Suppressor macrophage treated with lipopolysaccharide for 1 hour (primary cell): ENCODE results near the gene ATG2B.
A peak's percentile ranks its signal among the peaks of the same experiment; 100 is the strongest.

Experiments used
- DNase-seq, 3 donors: peaks; one replicate each; pipeline ENCODE4 v3.0.0-alpha.2; 2020 to 2022

The ATG2B gene

DNA sequence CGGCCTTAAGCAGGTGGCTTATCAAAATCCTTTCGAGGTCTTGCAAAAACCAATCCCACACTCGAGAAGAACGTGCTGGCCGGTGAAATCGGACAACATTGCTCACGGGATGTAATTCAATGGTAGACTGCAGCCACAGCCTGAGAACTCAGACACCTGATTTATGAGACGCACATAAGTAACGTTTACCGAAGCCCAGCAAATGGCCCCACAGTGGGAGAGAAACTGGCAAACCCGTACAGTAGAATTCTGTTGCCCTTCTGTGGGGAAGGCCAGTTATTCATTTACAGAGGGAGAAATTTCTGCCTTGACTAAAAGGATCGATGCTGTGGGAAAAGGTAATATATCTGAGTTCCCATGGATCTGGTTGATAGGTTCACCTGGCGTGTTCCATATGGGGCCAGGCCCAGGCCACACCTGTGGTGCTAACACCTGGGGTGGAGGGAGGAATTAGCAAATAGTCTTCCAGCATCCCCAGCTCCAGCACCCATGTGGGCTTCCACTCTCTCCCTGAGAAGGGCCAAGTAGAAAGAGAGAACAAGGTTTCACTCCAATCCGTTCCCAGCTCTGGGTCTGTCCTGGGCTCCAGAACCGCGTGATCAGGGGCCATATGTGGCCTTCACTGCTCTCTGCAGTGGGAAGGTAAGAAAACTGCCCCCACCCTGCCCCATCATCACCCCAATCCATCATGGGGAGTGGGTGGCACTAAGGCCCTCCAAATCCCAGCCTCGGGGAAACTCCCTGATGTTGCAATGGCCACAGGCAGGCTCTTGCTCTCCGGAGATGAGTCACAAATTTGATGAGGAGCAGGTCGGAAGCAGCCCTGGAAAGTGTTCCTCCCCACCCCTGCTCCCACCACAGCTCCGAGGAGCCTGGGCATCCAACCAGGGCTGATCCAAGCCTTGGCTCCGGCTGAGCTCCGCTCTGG lies 94.4 kb downstream of the ATG2B start:
- DNase-seq: peak; percentile 16 to 37 (median 33)

DNA sequence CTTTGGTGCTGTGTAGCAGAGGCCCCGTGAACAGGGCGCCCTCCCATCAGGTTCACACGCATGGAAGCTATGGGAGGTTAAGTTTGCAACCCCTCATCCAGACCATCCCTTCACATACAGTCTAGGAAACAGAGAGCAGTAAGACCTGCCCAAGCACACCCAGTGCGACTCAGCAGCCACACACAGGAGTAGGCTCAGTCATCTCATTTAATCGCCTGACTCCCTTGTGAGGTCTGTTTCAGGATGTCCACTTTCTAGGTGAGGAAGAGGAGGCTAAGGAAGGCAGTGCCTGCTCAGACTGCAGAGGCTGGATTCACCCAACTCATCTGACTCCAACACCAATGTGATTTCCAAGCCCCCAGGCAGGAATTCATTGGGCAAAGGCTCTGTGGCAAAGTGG lies 95.2 kb downstream of the ATG2B start:
- DNase-seq: no peak

DNA sequence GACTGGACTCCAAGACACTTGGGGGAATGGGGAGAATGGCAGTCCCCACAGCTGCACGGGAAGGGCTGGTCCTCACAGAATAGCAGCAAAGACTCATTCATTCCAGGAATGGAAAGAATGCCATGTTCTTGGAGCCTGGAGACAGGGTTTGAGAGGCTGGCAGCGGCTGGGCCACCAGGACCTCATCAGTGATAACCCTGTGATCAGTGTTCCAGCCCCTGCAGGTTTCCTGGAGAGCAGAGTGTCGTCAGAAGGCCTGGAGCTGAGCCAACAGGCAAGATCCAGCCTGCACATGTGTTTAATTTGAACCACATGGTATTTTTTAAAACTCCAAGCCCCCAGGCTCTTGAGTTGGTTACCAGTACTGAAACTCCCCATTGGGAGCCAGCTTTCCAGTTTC lies 95.8 kb downstream of the ATG2B start:
- no peak for DNase-seq

DNA sequence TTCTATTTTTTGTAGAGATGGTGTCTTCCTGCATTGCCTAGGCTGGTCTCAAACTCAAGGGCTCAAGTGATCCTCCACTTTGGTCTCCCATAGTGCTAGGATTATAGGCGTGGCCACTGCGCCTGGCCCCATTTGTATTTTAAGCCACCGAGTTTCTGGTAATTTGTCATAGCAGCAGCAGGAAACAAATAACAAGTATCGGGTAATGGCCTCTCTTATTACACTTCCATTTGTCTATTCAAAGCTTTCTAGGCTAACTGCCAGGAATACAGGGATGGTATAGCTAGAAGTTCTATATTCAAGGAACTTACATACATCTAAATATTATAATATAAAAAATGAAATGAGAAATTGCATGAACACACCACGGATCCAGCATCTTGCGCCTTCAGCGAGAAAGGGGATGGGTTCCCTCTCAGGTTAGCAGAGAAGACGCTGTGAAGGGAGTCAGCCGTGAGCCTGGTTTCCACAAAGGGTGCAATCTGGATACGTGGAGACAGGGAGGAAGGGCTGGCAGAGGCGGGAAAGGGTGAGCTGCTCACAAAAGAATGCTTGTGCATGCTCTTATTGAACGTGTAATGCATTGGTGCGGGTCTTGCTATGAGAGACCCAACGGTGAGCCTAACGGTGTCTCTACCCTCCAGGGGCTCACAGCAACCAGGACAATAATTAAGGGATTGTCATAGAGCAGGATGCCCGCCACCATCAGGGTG lies 97.6 kb downstream of the ATG2B start:
- DNase-seq: no peak

DNA sequence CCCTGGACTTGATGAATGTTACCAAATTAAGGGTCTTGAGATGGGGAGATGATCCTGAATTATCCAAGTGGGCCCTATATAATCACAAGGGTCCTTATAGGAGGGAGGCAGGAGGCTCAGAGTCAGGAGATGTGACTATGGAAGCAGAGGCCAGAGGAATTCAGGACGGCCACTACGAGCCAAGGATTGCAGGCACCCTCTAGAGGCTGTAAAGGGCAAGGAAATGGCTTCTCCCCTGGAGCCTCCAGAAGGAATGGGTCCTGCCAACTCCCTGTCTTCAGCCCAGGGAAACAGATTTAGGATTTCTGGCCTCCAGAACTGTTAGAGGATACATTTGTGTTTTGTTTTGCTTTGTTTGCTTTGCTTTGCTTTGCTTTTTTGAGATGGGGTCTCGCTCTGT lies 98.3 kb downstream of the ATG2B start:
- DNase-seq: no peak

DNA sequence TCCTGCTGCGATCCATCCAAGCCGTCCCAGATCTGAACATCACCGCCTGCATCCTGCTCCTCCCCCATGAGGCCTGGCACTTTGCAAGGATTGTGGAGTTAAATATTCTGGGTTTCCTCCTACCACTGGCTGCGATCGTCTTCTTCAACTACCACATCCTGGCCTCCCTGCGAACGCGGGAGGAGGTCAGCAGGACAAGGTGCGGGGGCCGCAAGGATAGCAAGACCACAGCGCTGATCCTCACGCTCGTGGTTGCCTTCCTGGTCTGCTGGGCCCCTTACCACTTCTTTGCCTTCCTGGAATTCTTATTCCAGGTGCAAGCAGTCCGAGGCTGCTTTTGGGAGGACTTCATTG lies 99.0 kb downstream of the ATG2B start:
- DNase-seq: no peak

DNA sequence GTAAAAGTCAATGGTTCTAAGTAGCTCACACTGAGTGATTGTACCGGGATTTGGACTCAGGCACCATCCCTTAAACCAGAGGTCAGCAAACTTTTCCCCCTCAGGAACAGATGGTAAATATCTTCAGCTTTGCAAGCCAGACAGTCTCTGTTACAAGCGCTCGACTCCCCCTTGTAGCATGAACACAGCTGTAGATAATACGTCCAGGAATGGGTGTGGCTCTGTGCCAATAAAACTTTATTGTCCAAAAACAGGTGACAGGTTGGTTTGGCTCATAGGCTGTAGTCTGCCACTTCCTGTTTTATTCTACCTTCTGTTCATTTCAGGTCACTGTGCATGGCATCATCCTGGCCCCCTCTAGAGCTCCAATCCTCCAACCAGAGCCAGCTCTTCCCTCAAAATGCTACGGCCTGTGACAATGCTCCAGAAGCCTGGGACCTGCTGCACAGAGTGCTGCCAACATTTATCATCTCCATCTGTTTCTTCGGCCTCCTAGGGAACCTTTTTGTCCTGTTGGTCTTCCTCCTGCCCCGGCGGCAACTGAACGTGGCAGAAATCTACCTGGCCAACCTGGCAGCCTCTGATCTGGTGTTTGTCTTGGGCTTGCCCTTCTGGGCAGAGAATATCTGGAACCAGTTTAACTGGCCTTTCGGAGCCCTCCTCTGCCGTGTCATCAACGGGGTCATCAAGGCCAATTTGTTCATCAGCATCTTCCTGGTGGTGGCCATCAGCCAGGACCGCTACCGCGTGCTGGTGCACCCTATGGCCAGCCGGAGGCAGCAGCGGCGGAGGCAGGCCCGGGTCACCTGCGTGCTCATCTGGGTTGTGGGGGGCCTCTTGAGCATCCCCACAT lies 99.6 kb downstream of the ATG2B start:
- no peak for DNase-seq

DNA sequence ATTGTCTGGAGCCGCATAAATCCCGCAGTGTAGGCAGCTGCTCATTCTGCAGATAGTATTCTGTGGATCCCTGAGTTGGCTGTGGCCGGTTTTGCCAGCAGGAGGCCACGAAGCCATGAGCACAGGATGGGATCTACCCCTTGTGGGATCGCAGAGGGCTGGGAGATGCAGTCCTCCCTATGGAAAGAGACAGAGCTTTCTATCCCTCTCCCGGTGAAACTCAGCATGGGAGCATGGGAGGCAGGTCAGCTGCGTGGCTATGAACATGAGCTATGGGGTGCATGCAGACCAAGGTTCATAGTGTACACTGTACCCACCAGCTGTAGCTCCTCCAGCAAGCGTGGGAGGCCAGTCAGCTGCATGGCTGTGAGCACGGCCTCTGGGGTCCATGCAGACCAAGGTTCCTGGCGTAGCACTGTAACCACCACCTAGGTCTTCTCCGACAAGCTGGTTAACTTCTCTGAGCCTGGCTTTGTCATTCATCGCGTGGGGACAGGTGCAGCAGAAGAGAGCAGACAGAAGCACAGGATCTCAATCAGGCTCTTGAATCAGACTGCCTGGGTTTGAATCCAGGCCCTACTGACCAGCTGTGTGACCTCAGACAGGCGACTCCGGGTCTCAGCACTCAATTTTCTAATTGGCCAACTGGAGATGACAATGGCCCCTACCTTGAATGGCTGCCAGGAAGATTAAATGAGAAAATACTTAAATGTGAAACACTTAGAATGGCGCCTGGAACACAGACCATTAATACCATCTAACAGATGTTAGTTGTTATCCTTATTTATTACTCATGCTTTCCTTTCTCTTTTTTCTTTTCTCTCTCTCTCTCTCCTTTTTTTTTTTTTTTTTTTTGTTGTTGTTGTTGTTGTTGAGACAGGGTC lies 101.1 kb downstream of the ATG2B start:
- DNase-seq: no peak

DNA sequence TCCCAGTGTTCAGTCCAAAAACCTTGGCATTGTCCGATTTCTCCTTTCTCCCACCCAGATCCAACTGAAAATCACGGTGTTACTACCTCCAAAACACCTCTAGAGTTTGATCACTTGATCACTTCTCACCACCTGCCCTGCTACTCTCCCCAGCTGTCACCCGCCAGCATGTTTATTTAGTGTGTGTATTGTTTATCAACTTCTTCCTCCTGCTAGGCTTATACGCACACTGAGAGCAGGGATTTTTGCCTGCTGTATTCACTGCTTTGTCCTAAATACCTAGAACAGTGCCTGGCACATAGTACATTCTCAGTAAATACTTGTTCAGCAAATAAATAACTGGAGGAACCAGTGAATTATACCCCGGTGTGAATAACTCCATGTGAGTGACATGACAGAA lies 102.1 kb downstream of the ATG2B start:
- no peak for DNase-seq

DNA sequence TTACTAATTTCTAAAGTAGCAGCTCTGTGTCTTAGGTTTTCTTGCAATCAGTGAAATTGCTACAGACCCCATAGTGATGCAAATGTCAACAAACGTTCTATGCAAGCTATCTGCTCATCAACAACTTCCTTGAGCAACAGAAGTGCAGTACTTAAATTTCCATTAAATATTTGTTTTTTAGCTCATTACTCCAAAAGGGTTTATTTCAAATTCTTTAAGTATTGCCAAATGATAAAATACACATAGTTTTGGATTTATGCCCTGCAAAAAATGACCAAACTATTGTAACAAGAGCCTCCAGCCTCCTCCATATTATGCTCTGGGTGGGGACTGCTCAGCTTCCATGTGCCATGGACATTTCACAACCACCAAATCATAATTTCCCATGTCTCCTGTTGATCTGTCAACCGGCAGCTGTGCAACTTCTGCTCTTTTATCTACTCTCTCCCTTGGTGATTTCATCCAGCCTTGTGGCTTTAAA lies 102.8 kb downstream of the ATG2B start:
- no peak for DNase-seq

DNA sequence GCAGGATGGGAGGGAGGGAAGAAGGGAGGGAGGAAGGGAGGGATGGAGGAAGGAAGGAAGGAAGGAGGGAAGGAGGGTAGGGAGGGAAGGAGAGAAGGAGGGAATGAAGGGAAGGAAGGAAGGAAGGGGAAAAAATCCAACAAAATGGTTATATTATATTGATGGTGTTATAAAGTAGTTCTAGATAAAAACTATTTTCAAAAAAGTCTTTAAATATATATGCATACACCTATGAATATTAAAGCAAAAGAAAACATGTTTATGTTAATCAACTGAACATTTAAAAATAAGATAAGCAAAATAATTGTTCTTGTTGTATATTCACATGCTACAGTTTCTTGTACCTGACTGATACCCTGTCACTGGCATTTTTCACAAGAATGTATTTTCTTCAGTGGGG lies 105.2 kb downstream of the ATG2B start:
- DNase-seq: no peak

DNA sequence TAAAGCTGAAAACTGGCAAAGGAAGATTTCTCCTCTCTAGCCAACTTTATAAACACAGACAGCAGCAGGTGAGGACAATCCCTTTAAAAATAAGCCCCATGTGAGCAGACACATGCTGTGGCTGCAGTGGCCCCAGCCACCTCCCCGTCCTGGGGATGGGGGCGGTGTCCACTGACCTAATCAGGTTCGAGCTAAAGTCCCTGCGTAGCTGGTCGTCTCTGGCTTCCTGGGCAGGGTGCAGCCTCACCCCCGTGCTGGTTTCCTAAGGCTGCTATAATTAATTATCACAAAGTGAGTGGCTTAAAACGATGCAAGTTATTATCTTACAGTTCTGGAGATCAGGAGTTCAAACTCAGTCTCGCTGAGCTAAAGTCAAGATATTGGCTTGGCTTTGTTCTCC lies 106.1 kb downstream of the ATG2B start:
- no peak for DNase-seq

DNA sequence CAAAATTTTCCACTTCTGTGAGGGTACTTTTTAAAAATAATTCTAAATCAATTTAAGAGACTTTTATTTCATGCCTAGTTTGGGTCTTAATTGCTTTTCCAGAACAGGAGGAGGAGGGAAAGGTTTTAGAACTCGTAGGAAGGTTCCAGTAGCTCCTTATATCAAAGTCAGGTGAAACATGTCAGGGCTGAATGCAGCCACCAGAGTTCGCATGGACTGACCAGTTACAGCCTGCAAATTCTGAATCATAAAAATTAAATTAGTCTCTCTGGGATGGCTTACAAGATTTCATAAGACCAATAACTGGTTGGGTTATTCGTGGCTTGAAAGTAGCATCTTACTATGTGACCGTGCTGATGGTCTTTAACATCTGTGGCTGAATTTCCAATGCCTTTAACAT lies 106.7 kb downstream of the ATG2B start:
- DNase-seq: no peak

DNA sequence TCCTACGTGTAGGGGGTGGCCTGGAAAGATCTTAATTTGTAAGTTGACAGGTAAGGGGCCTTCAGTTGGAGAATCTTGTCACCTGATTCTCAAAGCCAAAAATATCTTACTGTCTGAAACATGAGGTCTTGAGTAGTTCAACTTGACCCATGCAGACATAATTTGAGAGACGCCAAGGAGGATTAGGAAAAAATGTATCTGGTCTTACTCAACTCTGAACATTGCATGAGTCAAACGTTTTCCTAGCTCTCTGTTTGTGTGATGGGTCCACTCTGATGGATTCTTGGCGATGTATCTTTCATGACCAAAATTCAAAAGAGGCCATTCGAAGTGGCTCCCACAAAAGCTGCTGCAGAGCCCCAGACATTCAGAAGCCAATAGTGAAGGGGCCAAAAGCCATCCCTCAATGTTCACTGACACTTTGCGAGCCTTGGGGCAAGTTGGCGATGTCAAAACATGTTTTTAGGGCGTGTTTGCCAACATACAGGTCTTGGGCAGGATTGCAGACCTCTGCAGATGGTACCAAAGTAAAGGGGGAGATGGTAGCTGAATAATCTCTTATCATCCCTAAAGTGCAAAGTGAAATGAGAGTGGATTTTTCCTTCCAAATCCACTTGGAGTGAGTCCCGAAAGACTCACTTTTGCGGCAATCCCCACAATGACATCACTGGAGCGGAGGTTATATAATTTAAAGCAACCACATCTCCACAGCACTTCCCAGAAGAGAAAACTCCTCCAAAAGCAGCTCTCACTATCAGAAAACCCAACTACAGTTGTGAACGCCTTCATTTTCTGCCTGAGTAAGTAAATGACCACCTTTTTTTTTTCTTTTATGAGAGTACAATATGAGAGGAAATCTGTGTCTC lies 107.4 kb downstream of the ATG2B start, which contains the start of gene BDKRB1:
BDKRB1 (plus strand) TSS at position 710 of the 866 bp plus-strand sequence. CDS start 7,473 bp downstream, outside the sequence.
- no peak for DNase-seq

DNA sequence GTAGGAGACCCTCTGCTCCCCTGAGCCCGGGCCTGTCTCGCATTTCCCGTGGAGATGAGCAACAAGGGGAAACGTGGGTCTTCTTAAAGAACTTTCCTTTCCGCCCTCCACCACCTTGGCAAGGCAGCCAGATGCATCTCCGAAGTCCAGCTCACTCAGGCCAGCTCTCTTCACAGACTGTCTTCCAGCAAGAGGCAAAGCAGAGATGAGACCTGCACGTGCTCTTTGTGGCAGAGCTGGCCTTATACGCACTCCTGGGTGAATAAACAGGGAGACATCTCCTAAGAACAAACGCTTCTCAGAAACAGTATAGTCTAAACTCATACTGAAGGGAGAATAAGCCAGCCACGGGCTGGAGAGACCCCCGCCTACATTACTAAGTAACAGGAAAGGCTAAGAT lies 108.5 kb downstream of the ATG2B start:
- no peak for DNase-seq

DNA sequence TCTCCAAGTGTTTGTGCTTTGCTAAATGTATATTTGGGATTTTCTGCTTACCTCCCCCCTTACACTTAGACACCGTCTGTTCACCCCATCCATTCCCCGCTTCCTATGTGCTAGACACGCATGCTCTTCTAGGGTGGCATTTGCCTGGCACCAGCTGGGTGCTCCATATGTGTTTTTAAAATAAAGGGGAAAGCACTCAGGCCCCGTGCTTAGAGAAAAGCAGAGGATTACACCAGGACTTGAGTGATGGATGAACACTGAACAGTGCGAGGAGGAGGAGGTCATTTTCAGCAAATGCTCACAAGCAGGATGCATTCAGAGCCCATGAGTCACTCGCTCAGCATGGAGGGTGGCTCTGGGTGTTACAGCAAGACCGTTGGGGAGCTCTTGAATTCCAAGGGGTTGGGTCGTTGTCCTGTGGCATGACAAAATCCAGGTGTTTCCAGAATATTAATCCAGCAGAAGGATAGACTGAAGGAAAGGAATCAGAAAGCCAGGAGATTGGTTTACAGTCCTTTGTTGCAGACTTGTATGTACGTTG lies 110.1 kb downstream of the ATG2B start:
- no peak for DNase-seq

DNA sequence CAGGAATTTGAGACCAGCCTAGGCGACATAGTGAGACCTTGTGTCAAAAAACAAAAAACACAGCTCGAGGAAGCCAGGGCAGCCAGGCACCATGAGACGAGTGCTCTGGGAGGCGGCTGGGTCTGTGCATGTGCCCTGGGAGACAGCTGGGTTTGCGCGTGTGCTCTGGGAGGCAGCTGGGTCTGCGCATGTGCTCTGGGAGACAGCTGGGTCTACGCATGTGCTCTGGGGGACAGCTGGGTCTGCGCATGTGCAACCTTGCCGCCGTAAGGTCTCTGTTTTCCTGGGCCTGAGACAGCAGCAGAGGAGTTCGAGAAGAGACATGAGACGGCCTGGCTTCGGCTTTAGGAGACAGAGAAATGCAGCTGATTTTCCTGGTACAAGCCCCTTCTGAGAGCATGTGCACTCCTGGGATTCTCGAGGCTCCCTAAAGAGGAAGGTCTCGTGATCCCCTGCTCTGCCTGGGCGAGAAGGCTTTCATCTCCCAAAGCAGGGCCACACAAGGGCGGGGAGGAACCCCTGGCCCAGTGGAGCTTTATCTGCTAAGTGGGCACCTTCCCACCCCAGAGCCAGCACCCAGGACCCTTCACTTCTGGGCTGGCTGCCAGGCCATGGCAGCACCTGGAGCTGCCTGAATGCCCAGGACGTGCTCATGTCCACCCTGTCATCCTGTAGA lies 110.7 kb downstream of the ATG2B start:
- DNase-seq: no peak

DNA sequence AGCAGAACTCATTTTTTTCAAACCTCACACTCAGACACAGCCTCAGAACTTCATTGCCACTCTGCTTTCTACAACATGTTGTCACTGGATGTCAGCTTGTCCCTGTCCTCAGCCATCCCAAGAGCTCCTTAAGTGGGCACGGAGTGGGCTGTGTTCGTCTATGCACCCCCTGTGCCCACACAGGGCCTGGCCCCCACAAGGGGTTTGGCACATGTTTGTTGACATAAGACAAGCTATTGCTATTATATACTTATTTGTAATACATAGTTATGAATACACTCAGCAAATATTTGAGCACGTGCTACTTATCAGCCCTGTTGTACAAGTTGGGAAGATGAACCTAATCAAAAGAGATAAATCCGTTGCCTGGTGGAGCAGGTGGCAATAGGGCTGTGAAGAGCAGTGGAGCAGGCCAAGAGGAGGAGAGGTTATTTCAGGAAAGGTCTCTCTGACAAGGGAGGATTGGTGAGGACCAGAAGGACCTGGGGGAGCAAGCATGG lies 111.4 kb downstream of the ATG2B start:
- no peak for DNase-seq

DNA sequence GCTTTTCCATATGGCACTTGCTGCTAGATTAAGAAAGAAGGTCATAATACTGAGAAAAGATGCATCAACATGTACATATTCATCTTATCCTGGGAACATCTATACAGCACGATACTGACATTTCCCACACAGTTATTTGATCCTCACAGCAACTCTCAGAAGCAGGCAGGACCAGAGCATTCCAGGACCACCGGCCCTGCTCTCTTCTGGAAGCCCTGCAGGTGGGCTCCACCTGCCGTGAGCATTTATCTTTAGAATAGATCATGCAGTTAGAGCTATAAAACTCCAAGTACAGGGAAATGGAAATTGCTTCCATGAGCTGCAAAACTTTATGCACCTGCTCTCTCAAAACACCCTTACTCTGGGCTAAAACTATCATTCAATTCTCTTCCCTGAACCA lies 112.7 kb downstream of the ATG2B start:
- DNase-seq: no peak

DNA sequence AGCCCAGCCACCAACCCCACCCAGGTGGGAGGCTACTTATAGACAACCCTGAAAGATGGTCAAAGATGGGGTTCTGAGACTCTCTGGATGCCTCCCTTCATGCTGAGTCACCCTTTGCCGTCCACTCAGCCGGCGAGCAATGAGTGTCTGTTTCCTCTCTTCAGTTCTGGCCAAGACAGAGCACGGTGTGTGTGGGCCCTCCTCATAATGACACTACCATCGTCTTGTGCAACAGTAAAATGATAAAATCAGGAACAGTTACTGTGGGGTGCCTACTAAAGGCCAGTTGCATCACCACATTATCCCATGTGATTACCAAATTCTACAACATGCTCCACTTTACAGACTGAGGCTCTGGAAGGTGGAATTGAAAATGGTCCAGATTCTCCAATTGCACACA lies 114.1 kb downstream of the ATG2B start:
- peak; percentile 85 to 88 (median 86) for DNase-seq
